ENCODE results near the gene RSPH10B2.

GRCh38 chr7:6705959-6706665, 47.8 kb upstream of the RSPH10B2 start:
- TF ChIP-seq CTCF (conservative IDR thresholded peaks at IDR 0.05 in 1 of 2, IDR thresholded peaks at IDR 0.05 in 1 of 2; ENCODE audit: extremely low read depth in 1 of 2, insufficient read depth in 1 of 2, low read depth in 1 of 2, low read length in 2 of 2) (no peak), EZH2 (IDR thresholded peaks at IDR 0.05; ENCODE audit: borderline replicate concordance, low read length) (no peak)
